ENCODE data around the gene DDRGK1.

Gene DDRGK1

DNA sequence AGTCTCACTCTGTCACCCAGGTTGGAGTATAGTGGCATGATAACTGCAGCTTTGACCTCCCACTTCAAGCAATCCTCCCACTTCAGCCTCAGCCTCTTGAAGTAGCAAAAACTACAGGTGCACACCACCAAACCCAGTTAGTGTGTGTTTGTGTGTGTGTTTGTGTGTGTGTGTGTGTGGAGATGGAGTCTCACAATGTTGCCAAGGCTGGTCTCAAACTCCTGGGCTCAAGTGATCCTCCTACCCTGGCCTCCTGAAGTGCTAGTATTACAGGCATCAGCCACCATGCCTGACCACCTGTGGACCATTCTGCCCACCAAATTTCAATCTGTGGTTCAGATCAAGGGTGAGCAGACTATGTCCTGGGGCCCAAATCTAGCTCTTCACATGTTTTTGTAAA lies 53.6 kb downstream of the DDRGK1 start:
- H3K4me3 ChIP-seq (ENCODE audit: low read depth, low read length), result no peak overlapping the region
- TF ChIP-seq, protein P1, sequence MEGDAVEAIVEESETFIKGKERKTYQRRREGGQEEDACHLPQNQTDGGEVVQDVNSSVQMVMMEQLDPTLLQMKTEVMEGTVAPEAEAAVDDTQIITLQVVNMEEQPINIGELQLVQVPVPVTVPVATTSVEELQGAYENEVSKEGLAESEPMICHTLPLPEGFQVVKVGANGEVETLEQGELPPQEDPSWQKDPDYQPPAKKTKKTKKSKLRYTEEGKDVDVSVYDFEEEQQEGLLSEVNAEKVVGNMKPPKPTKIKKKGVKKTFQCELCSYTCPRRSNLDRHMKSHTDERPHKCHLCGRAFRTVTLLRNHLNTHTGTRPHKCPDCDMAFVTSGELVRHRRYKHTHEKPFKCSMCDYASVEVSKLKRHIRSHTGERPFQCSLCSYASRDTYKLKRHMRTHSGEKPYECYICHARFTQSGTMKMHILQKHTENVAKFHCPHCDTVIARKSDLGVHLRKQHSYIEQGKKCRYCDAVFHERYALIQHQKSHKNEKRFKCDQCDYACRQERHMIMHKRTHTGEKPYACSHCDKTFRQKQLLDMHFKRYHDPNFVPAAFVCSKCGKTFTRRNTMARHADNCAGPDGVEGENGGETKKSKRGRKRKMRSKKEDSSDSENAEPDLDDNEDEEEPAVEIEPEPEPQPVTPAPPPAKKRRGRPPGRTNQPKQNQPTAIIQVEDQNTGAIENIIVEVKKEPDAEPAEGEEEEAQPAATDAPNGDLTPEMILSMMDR (conservative IDR thresholded peaks at IDR 0.05; ENCODE audit: low read depth, low read length), result no peak
- DNase-seq (ENCODE audit: low read depth), result no peak

DNA sequence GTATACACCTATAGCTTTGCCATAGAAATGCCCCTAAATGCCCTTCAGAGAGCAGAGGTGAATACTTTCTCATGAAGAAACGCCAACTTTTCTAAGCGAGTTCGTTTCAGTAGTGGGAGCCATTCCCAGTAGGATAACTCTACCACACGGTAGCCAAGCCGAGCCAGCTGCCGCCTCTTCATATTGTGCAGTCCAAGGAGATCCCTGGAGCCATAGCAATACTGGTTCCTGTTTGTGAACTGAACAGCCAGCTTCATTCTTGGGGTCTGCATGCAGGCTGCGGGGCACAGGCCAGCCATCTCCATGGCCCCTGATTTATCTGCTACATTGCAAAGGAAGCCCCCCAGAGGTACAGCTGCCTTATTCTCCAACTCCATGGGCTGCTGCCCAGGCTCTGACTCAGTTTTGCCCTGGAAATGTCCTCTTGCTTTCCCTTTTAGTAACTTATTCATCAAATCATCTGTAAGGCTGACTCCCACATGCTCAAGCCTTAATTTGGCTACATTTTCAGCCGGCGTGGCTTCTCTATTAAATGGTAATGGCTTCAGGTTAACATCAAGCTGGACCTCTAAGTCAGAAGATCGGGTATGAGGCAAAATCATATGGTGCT lies 57.6 kb downstream of the DDRGK1 start:
- TF ChIP-seq, protein P1 (conservative IDR thresholded peaks at IDR 0.05; ENCODE audit: low read depth, low read length), result no peak
- no peak overlapping the region for H3K4me3 ChIP-seq (ENCODE audit: low read depth, low read length)
- no peak for DNase-seq (ENCODE audit: low read depth)

DNA sequence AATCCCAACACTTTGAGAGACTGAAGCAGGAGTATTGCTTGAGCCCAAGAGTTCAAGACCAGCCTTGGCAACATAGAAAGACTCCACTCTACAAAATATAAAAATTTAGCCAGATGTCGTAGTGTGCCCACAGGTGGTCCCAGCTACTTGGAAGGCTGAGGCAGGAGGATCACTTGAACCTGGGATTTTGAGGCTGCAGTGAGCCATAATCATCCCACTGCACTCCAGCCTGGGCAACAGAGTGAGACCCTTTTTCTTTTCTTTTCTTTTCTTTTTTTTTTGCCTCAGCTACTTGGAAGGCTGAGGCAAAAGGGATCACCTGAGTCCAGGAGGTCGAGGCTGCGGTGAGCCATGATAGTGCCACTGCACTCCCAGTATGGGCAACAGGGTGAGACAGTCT lies 62.7 kb downstream of the DDRGK1 start:
- no peak for DNase-seq (ENCODE audit: low read depth)
- no peak overlapping the region for H3K4me3 ChIP-seq (ENCODE audit: low read depth, low read length)
- TF ChIP-seq, protein P1 (conservative IDR thresholded peaks at IDR 0.05; ENCODE audit: low read depth, low read length), result no peak
